BLaER1 (cell line): ENCODE measurements around the gene HTT-AS.

Source experiments
- H3K27ac ChIP-seq: shearing (Covaris generic); formaldehyde crosslinking; 2 replicates; pipeline ENCODE4 v1.8.1; 2022
- H3K27me3 ChIP-seq: shearing (Covaris generic); formaldehyde crosslinking; 2 replicates; pipeline ENCODE4 v1.8.1; 2022
- H3K36me3 ChIP-seq: shearing (Covaris generic); formaldehyde crosslinking; 2 replicates; pipeline ENCODE4 v1.8.1; 2022
- H3K4me1 ChIP-seq: shearing (Covaris generic); formaldehyde crosslinking; 2 replicates; pipeline ENCODE4 v1.8.1; 2022
- H3K4me2 ChIP-seq: shearing (Covaris generic); formaldehyde crosslinking; 2 replicates; pipeline ENCODE4 v1.8.1; 2022
- H3K4me3 ChIP-seq: shearing (Covaris generic); formaldehyde crosslinking; 2 replicates; pipeline ENCODE4 v1.8.1; 2022
- H3K9ac ChIP-seq: shearing (Covaris generic); formaldehyde crosslinking; 2 replicates; pipeline ENCODE4 v1.8.1; 2022
- H3K9me3 ChIP-seq: shearing (Covaris generic); formaldehyde crosslinking; 2 replicates; pipeline ENCODE4 v1.8.1; 2022
- H4K20me1 ChIP-seq: shearing (Covaris generic); formaldehyde crosslinking; 2 replicates; pipeline ENCODE4 v1.8.1; 2022
- Cebpa-rat ChIP-seq: shearing (Covaris generic); IDR thresholded peaks from 2 replicates; pipeline ENCODE4 v1.8.1; 2022

HTT-AS gene

DNA sequence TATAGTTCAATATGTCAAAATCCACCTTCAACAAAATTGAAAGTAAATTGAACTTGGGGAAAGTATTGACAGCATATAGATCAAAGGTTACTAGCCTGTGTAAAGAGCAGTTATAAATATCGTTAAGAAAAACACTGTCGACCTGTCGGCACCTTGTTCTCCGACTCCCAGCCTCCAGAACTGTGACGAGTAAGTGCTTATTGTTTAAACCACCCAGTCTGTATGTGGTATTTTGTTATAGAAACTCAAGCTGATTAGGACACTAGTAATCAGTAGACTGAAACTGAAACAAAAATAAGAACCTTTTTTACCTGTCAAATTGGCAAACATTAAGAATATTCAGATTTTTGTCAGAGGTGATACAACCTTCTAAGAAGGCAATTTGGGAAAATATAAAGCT is 17.1 kb upstream of the HTT-AS start:
- Histone ChIP-seq H4K20me1 (peaks cover 29% of the 10 kb centered on the region), H3K4me2 (no peak overlapping the region), H3K9ac (no peak overlapping the region), H3K4me3 (no peak overlapping the region), H3K27ac (no peak overlapping the region), H3K4me1 (no peaks in the 10 kb centered on the region), H3K27me3 (no peaks in the 10 kb centered on the region), H3K9me3 (peaks cover 18% of the 10 kb centered on the region), H3K36me3 (peaks cover 85% of the 10 kb centered on the region)
- TF ChIP-seq Cebpa-rat, result no peak

DNA sequence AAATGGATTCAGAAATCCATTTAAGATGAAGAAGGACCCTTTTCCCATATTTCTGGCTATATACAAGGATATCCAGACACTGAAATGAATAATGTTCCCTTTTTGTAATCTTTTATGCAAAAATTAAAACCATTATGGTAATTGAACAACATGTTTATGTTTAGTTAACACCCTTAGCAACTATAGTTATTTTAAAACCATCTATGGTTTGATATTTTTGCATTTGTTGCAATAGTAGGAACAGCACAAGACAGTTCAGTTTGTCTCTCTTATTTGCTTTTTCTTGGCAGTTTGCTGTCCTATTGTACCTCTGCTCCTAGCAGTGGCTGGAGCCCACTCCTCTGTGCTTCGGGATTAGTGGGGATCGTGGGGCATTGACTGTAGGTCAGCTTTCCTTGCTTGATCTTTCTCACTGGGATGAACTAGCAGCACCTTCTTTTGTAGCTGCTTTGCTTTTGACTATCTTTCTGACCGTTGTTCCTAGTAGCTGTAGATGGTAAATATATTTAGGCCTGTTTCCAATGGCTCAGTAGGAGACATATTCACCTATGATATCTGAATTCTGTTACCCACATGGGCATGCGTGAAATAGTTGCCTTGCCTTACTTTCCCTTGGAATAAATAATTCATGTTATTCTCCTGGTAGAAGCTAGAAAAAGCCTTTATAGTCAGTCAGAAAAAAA is 12.9 kb upstream of the HTT-AS start:
- Histone ChIP-seq H3K4me2 (no peak overlapping the region), H3K4me1 (no peaks in the 10 kb centered on the region), H3K9me3 (no peaks in the 10 kb centered on the region), H3K9ac (no peak overlapping the region), H3K36me3 (peaks cover 48% of the 10 kb centered on the region), H3K27ac (no peak overlapping the region), H3K27me3 (no peaks in the 10 kb centered on the region), H4K20me1 (peaks cover 71% of the 10 kb centered on the region), H3K4me3 (no peak overlapping the region)
- no peak for TF ChIP-seq Cebpa-rat

DNA sequence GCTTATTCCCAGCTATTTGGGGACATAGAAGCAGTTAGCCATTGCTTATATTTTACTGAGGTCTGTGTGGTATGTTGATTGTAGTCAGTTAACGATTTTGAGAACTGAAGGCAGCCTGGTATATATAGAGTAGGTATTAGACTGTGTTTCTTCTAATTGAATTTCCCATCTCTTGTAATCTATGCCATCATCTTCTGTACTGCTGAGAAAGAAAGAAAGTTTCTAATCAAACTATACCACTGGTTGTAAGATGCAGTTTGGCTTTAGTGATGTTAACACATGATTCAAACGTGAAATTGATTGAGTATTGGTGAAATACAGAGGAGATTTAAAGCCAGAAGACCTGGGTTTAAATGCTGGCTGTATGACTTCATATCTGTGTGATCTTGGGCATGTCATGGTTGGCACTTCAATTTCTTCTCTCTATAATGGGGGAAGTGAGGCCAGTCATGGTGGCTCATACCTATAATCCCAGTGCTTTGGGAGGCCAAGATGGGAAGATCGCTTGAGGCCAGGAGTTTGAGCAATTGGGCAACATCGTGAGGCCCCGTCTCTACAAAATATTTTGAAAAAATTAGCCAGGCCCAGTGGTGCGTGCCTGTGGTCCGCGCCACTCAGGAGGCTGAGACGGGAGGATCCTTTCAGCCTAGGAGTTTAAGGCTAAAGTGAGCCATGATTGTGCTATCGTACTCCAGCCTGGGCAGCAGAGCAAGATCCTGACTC is 11.8 kb upstream of the HTT-AS start:
- no peaks in the 10 kb centered on the region for H3K9me3 ChIP-seq
- no peaks in the 10 kb centered on the region for H3K4me1 ChIP-seq
- H3K27me3 ChIP-seq, result no peaks in the 10 kb centered on the region
- no peak overlapping the region for H3K4me2 ChIP-seq
- H3K9ac ChIP-seq, result no peak overlapping the region
- H4K20me1 ChIP-seq, result peaks cover 82% of the 10 kb centered on the region
- TF ChIP-seq Cebpa-rat, result no peak
- no peak overlapping the region for H3K27ac ChIP-seq
- peaks cover 38% of the 10 kb centered on the region for H3K36me3 ChIP-seq
- no peak overlapping the region for H3K4me3 ChIP-seq

DNA sequence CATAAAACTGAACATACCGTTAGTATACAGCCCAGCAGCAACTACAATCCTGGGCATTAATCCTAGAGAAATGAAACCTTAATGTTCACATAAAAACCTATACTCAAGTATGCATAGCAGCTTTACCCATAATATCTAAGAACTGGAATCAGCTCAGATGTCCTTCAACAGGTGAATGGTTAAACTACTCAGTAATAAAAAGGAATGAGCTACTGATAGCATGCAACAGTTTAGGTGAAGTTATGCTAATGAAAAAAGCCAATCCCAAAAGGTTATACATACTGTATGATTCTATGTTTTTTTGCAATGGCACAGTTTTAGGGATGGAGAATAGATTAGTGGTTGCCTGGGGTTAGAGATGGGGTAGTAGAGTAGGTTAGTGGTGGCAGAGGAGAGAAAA is 9.4 kb upstream of the HTT-AS start:
- Histone ChIP-seq H3K4me1 (peaks cover 12% of the 10 kb centered on the region), H3K36me3 (peaks cover 34% of the 10 kb centered on the region), H3K27me3 (no peaks in the 10 kb centered on the region), H3K4me2 (no peak overlapping the region), H3K27ac (no peak overlapping the region), H4K20me1 (peaks cover 92% of the 10 kb centered on the region), H3K9ac (no peak overlapping the region), H3K9me3 (no peaks in the 10 kb centered on the region), H3K4me3 (no peak overlapping the region)
- TF ChIP-seq Cebpa-rat, result no peak

DNA sequence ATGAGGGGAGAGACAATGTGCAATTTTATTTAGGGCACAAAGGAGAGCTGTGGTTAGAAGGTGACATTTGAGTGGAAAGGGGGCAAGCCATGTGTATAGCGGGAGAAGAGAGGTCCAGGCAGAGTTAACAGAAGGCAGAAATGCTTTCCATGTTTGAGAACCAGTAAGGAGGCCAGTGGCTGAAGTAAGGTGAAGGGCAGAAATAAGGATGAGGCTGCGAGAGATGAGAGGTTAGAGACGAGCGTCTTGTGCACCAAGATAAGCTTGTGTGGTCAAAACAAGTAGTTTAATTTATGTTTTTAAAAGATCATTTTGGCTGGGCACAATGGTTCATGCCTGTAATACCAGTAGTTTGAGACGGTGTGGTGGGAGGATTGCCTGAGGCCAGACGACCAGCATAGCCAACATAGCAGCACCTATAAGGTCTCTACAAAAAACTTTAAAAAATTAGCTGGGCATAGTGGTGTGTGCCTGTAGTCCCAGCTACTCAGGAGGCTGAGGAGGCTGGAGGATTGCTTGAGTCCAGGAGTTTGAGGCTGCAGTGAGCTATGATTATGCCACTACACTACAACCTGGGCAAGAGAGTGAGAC is 8.7 kb upstream of the HTT-AS start:
- no peaks in the 10 kb centered on the region for H3K27me3 ChIP-seq
- no peak overlapping the region for H3K4me2 ChIP-seq
- H3K27ac ChIP-seq, result no peak overlapping the region
- H3K36me3 ChIP-seq, result peaks cover 27% of the 10 kb centered on the region
- peaks cover 92% of the 10 kb centered on the region for H4K20me1 ChIP-seq
- TF ChIP-seq Cebpa-rat, result no peak
- H3K9ac ChIP-seq, result no peak overlapping the region
- H3K4me1 ChIP-seq, result peaks cover 19% of the 10 kb centered on the region
- H3K9me3 ChIP-seq, result no peaks in the 10 kb centered on the region
- no peak overlapping the region for H3K4me3 ChIP-seq

DNA sequence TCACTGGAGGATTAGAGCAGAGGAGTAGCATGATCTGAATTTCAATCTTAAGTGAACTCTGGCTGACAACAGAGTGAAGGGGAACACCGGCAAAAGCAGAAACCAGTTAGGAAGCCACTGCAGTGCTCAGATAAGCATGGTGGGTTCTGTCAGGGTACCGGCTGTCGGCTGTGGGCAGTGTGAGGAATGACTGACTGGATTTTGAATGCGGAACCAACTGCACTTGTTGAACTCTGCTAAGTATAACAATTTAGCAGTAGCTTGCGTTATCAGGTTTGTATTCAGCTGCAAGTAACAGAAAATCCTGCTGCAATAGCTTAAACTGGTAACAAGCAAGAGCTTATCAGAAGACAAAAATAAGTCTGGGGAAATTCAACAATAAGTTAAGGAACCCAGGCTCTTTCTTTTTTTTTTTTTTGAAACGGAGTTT is 5.4 kb upstream of the HTT-AS start:
- Histone ChIP-seq H3K4me1 (peaks cover 44% of the 10 kb centered on the region), H3K9ac (no peak overlapping the region), H3K27me3 (no peaks in the 10 kb centered on the region), H3K4me3 (no peak overlapping the region), H3K9me3 (no peaks in the 10 kb centered on the region), H3K27ac (no peak overlapping the region), H3K36me3 (peaks cover 8% of the 10 kb centered on the region; the same call in 1 of the 2 replicates), H4K20me1 (peaks cover 98% of the 10 kb centered on the region), H3K4me2 (peak overlapping the region; percentile 64; the same call in 1 of the 2 replicates)
- TF ChIP-seq Cebpa-rat, result no peak

DNA sequence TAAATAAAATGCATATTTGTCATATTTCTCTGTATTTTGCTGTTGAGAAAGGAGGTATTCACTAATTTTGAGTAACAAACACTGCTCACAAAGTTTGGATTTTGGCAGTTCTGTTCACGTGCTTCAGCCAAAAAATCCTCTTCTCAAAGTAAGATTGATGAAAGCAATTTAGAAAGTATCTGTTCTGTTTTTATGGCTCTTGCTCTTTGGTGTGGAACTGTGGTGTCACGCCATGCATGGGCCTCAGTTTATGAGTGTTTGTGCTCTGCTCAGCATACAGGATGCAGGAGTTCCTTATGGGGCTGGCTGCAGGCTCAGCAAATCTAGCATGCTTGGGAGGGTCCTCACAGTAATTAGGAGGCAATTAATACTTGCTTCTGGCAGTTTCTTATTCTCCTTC is 3.5 kb upstream of the HTT-AS start:
- Histone ChIP-seq H4K20me1 (peaks cover 81% of the 10 kb centered on the region), H3K9me3 (no peaks in the 10 kb centered on the region), H3K4me2 (peak overlapping the region; percentile 64), H3K27me3 (no peaks in the 10 kb centered on the region), H3K4me3 (no peak overlapping the region), H3K4me1 (peaks cover 51% of the 10 kb centered on the region), H3K36me3 (peaks cover 8% of the 10 kb centered on the region; the same call in 1 of the 2 replicates), H3K27ac (peak overlapping the region; percentile 19; the same call in 1 of the 2 replicates), H3K9ac (peak overlapping the region; percentile 23)
- TF ChIP-seq Cebpa-rat, result no peak

DNA sequence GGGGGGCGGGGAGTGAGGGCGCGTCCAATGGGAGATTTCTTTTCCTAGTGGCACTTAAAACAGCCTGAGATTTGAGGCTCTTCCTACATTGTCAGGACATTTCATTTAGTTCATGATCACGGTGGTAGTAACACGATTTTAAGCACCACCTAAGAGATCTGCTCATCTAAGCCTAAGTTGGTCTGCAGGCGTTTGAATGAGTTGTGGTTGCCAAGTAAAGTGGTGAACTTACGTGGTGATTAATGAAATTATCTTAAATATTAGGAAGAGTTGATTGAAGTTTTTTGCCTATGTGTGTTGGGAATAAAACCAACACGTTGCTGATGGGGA is 1.3 kb upstream of the HTT-AS start:
- Histone ChIP-seq H3K4me3 (peak overlapping the region; percentile 90), H3K4me1 (peaks cover 51% of the 10 kb centered on the region), H3K9me3 (no peaks in the 10 kb centered on the region), H3K9ac (peak overlapping the region; percentile 89), H3K27ac (no peak overlapping the region), H3K36me3 (peaks cover 8% of the 10 kb centered on the region; the same call in 1 of the 2 replicates), H3K4me2 (peak overlapping the region; percentile 84), H3K27me3 (no peaks in the 10 kb centered on the region), H4K20me1 (peaks cover 59% of the 10 kb centered on the region)
- no peak for TF ChIP-seq Cebpa-rat

DNA sequence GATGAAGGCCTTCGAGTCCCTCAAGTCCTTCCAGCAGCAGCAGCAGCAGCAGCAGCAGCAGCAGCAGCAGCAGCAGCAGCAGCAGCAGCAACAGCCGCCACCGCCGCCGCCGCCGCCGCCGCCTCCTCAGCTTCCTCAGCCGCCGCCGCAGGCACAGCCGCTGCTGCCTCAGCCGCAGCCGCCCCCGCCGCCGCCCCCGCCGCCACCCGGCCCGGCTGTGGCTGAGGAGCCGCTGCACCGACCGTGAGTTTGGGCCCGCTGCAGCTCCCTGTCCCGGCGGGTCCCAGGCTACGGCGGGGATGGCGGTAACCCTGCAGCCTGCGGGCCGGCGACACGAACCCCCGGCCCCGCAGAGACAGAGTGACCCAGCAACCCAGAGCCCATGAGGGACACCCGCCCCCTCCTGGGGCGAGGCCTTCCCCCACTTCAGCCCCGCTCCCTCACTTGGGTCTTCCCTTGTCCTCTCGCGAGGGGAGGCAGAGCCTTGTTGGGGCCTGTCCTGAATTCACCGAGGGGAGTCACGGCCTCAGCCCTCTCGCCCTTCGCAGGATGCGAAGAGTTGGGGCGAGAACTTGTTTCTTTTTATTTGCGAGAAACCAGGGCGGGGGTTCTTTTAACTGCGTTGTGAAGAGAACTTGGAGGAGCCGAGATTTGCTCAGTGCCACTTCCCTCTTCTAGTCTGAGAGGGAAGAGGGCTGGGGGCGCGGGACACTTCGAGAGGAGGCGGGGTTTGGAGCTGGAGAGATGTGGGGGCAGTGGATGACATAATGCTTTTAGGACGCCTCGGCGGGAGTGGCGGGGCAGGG is 711 bp upstream of the HTT-AS start:
- H3K4me3 ChIP-seq, result peak overlapping the region; percentile 90
- peak overlapping the region; percentile 80 for H3K27ac ChIP-seq
- H3K27me3 ChIP-seq, result no peaks in the 10 kb centered on the region
- peaks cover 53% of the 10 kb centered on the region for H4K20me1 ChIP-seq
- TF ChIP-seq Cebpa-rat, result no peak
- peak overlapping the region; percentile 84 for H3K4me2 ChIP-seq
- peaks cover 51% of the 10 kb centered on the region for H3K4me1 ChIP-seq
- H3K9ac ChIP-seq, result peak overlapping the region; percentile 89
- H3K36me3 ChIP-seq, result peaks cover 6% of the 10 kb centered on the region; the same call in 1 of the 2 replicates
- no peaks in the 10 kb centered on the region for H3K9me3 ChIP-seq
